ENCODE data around the gene TNFRSF21.

TNFRSF21 gene

DNA sequence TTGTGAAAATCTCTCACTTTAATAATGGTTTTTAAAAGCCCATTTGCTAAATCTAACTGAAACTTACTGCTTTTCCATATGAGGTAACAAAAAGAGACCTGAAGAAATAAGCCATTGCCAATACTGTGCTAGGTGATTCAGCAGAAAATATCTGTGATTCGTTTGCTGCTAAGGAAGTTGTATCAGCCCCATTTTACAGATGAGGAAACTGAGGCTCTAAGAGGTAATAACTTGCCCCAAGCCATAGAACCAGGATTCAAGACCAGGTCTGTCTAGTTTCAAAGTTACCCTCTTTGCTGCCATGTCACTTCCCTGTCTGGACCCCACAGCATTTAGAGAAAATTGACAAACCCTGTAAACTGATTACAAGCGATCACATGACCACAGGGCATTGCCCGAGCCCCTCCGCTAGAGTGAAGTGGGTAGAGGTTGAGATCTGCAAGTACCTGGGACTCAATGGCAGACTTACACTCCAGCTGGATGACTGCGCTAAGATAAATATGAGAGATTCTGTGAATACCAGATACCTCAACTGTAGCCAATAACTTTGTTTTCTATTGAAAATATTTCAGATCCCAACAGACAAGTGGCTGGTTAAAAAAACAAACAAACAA is 69.3 kb downstream of the TNFRSF21 start:
- TF ChIP-seq TAF1 (IDR thresholded peaks at IDR 0.05; ENCODE audit: low read depth) (no peak), EP300 (IDR thresholded peaks at IDR 0.05; ENCODE audit: borderline replicate concordance) (no peak), CEBPB (IDR thresholded peaks at IDR 0.05) (no peak)

DNA sequence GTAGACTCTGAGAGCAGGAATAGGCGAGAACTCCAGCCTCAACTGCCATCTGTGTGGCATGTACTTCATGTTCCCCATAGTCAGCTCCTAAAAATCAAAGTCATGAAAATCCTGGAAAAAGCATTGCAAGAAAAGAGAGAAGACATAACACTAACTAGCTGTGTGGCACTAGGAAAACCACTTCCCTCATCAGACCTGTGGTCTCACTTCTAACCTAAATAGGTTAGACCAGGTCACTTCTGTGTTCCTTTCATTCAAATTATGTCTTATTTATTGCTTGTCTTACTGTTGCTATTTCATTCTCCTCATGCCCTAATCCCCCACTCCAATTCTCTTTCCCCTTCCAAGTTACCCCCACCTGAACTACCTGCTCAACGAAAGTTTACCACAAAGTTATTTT is 70.2 kb downstream of the TNFRSF21 start:
- TF ChIP-seq ZBTB7A (IDR thresholded peaks at IDR 0.05; ENCODE audit: low read depth), result no peak
- TF ChIP-seq EGR1 (IDR thresholded peaks at IDR 0.05), result no peak
- TF ChIP-seq, protein P1, sequence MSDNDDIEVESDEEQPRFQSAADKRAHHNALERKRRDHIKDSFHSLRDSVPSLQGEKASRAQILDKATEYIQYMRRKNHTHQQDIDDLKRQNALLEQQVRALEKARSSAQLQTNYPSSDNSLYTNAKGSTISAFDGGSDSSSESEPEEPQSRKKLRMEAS (IDR thresholded peaks at IDR 0.05), result no peak
- TF ChIP-seq YY1 (IDR thresholded peaks at IDR 0.05; ENCODE audit: low read depth), result no peak

DNA sequence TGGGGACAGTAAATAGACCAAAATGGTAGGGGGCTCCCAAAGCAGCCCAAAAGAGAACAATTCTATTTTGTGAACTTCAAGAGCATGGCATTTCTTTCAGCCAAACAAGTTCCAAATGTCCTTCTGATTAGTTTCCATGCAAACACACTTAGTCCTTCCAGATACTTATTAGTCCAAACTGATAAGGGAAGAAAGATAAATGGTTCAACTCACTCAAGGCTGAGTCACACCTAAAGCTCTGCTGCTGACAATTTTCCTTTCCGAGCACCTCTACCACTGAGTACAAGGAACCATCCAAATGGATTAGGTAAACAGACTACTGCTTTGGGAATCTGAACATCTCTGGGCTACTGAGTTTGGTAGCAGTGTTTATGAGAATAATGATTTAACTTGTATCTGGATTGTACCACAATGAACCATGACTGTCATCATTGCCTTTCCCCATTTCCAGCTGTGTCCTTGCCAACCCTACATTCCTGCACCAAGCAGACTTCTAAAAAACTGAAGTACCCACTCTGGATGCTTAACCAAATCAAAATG is 71.2 kb downstream of the TNFRSF21 start:
- TF ChIP-seq, protein P2, sequence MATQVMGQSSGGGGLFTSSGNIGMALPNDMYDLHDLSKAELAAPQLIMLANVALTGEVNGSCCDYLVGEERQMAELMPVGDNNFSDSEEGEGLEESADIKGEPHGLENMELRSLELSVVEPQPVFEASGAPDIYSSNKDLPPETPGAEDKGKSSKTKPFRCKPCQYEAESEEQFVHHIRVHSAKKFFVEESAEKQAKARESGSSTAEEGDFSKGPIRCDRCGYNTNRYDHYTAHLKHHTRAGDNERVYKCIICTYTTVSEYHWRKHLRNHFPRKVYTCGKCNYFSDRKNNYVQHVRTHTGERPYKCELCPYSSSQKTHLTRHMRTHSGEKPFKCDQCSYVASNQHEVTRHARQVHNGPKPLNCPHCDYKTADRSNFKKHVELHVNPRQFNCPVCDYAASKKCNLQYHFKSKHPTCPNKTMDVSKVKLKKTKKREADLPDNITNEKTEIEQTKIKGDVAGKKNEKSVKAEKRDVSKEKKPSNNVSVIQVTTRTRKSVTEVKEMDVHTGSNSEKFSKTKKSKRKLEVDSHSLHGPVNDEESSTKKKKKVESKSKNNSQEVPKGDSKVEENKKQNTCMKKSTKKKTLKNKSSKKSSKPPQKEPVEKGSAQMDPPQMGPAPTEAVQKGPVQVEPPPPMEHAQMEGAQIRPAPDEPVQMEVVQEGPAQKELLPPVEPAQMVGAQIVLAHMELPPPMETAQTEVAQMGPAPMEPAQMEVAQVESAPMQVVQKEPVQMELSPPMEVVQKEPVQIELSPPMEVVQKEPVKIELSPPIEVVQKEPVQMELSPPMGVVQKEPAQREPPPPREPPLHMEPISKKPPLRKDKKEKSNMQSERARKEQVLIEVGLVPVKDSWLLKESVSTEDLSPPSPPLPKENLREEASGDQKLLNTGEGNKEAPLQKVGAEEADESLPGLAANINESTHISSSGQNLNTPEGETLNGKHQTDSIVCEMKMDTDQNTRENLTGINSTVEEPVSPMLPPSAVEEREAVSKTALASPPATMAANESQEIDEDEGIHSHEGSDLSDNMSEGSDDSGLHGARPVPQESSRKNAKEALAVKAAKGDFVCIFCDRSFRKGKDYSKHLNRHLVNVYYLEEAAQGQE (IDR thresholded peaks at IDR 0.05; ENCODE audit: low read depth), result no peak
- TF ChIP-seq EGR1 (IDR thresholded peaks at IDR 0.05), result no peak
- no peak for TF ChIP-seq ZBTB7A (IDR thresholded peaks at IDR 0.05; ENCODE audit: low read depth)
- TF ChIP-seq TAF1 (IDR thresholded peaks at IDR 0.05; ENCODE audit: low read depth), result no peak
- TF ChIP-seq NFIC (IDR thresholded peaks at IDR 0.05), result no peak
- TF ChIP-seq EP300 (IDR thresholded peaks at IDR 0.05; ENCODE audit: borderline replicate concordance), result no peak
- TF ChIP-seq, protein P1 (IDR thresholded peaks at IDR 0.05), result no peak
- no peak for TF ChIP-seq TCF12 (IDR thresholded peaks at IDR 0.05; ENCODE audit: low read depth)

DNA sequence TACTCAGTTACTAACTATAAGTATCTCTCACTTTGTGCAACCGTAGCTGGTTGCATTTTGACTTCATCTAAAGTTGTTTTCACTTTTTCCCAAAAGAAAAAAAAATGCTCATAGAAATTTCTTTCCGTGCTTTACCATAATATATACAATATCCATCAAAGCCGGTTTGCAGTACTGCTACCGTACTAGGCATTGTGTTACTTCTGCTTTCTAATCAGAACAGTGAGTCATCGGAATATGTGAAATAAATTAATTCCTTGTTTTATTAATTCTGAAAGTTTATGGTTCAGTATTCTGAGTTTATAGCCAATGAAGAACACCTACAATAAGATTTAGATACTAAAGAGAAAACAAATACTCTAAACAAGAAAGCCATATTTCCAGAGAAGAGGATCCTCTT is 72.5 kb downstream of the TNFRSF21 start:
- TF ChIP-seq FOXM1 (IDR thresholded peaks at IDR 0.05; ENCODE audit: borderline replicate concordance, low read depth), result no peak
- TF ChIP-seq ZBTB7A (IDR thresholded peaks at IDR 0.05; ENCODE audit: low read depth), result no peak
- TF ChIP-seq CEBPB (IDR thresholded peaks at IDR 0.05), result no peak
- TF ChIP-seq, protein P3, sequence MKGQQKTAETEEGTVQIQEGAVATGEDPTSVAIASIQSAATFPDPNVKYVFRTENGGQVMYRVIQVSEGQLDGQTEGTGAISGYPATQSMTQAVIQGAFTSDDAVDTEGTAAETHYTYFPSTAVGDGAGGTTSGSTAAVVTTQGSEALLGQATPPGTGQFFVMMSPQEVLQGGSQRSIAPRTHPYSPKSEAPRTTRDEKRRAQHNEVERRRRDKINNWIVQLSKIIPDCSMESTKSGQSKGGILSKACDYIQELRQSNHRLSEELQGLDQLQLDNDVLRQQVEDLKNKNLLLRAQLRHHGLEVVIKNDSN (IDR thresholded peaks at IDR 0.05), result no peak
- TF ChIP-seq YY1 (IDR thresholded peaks at IDR 0.05; ENCODE audit: low read depth), result no peak
- TF ChIP-seq, protein P1 (IDR thresholded peaks at IDR 0.05), result no peak
- TF ChIP-seq RAD21 (IDR thresholded peaks at IDR 0.05; ENCODE audit: low read depth), result no peak
- TF ChIP-seq TEAD4 (IDR thresholded peaks at IDR 0.05), result no peak
- no peak for TF ChIP-seq CREB1 (IDR thresholded peaks at IDR 0.05; ENCODE audit: low read depth)
- TF ChIP-seq EP300 (IDR thresholded peaks at IDR 0.05; ENCODE audit: borderline replicate concordance), result no peak
- TF ChIP-seq EGR1 (IDR thresholded peaks at IDR 0.05), result no peak
- TF ChIP-seq, protein P2 (IDR thresholded peaks at IDR 0.05; ENCODE audit: low read depth), result no peak
- TF ChIP-seq TAF1 (IDR thresholded peaks at IDR 0.05; ENCODE audit: low read depth), result no peak
- no peak for TF ChIP-seq NFIC (IDR thresholded peaks at IDR 0.05)
- no peak for TF ChIP-seq TCF12 (IDR thresholded peaks at IDR 0.05; ENCODE audit: low read depth)

DNA sequence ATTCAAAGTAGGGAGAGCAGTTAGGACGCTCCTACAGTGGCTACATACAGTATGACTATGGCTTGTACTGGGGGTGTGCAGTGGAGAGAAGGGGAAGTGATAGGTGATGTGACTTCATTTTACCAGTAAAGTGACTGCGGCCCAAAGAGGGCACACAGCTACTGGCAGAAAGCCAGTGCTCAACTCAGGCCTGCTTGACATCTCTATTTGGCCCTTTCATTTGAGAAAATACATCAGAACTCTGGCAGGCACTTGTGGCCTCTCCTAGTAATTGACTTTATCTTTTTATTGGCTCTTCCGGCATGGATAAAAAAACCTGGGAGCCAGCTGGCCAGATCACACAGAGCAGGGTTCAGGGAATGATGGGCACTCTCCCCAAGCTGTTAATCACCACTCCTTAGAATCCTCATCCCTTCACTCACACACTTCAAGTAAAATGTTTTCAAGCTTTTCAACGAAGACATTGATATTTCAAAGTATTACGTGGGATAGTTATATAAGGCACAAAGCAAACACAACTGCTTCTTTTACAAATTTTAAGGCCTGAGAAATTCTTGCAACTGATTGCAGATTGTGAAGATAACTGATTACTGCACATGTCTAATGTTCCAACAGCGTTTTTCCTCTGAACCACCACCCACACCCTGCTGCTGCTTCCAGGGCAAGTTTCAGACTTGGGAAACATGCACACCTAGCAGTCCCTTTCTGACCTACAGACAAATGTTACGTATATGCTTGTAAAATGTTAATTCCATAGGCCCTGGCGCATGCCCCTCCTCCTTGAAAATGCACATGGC is 73.5 kb downstream of the TNFRSF21 start:
- TF ChIP-seq, protein P1 (IDR thresholded peaks at IDR 0.05), result no peak
- TF ChIP-seq, protein P2 (IDR thresholded peaks at IDR 0.05; ENCODE audit: low read depth), result no peak
- no peak for TF ChIP-seq NFIC (IDR thresholded peaks at IDR 0.05)
- TF ChIP-seq, protein P3 (IDR thresholded peaks at IDR 0.05), result no peak
- TF ChIP-seq CEBPB (IDR thresholded peaks at IDR 0.05), result no peak
- no peak for TF ChIP-seq TCF12 (IDR thresholded peaks at IDR 0.05; ENCODE audit: low read depth)
- no peak for TF ChIP-seq TEAD4 (IDR thresholded peaks at IDR 0.05)
- TF ChIP-seq FOXM1 (IDR thresholded peaks at IDR 0.05; ENCODE audit: borderline replicate concordance, low read depth), result no peak
- no peak for TF ChIP-seq YY1 (IDR thresholded peaks at IDR 0.05; ENCODE audit: low read depth)
- no peak for TF ChIP-seq EGR1 (IDR thresholded peaks at IDR 0.05)
- no peak for TF ChIP-seq CREB1 (IDR thresholded peaks at IDR 0.05; ENCODE audit: low read depth)
- no peak for TF ChIP-seq ZBTB7A (IDR thresholded peaks at IDR 0.05; ENCODE audit: low read depth)
- no peak for TF ChIP-seq TAF1 (IDR thresholded peaks at IDR 0.05; ENCODE audit: low read depth)
- TF ChIP-seq RAD21 (IDR thresholded peaks at IDR 0.05; ENCODE audit: low read depth), result no peak

All from Ishikawa (cell line).